Vagina (tissue), 2 donors: ENCODE measurements around the gene NOP58. TPM values are rescaled to one million over a fixed set of nuclear protein-coding genes. Genes with fewer than 3 reads are reported as not detected.

ENCODE experiments used
- DNase-seq, 2 donors: peaks; one replicate each; pipeline ENCODE4 v3.0.0-alpha.2; 2017; ENCODE audit errors: extremely low spot score in 2 of 2
- H3K27ac ChIP-seq: fragments of 200-600 bp; sonication (generic); one replicate; pipeline ENCODE4 v1.5.1; 2019
- H3K27me3 ChIP-seq: fragments of 200-600 bp; sonication (generic); one replicate; pipeline ENCODE4 v1.5.1; 2019
- H3K36me3 ChIP-seq, 2 donors: fragments of 200-600 bp; sonication (generic); one replicate each; pipeline ENCODE4 v1.5.1; 2017 to 2019
- H3K4me1 ChIP-seq: fragments of 200-600 bp; sonication (generic); one replicate; pipeline ENCODE4 v1.5.1; 2019
- H3K4me3 ChIP-seq, 2 donors: fragments of 200-600 bp; sonication (generic); 1 replicate in 1 of 2; 2 replicates in 1 of 2; pipeline ENCODE4 v1.5.1; 2016 to 2019
- H3K9me3 ChIP-seq: fragments of 200-600 bp; sonication (generic); one replicate; pipeline ENCODE4 v1.5.1; 2019
- CTCF ChIP-seq, 3 experiments: fragments of 450-650 bp in 2 of 3; fragments of 200-600 bp in 1 of 3; sonication (generic) in 1 of 3; IDR thresholded peaks; one replicate each; pipeline ENCODE4 v1.5.1; 2017 to 2019; ENCODE audit warnings: antibody characterized with exemption in 3 of 3, mild to moderate bottlenecking in 2 of 3, moderate library complexity in 2 of 3
- POLR2A ChIP-seq, 2 donors: fragments of 450-650 bp; IDR thresholded peaks; one replicate each; pipeline ENCODE4 v1.6.1; 2017; ENCODE audit warnings: antibody characterized with exemption in 2 of 2, mild to moderate bottlenecking in 2 of 2, moderate library complexity in 2 of 2
- POLR2AphosphoS5 ChIP-seq, 2 donors: sonication (generic); formaldehyde crosslinking; IDR thresholded peaks; one replicate each; pipeline ENCODE4 v1.9.0; 2017; ENCODE audit warnings: antibody characterized with exemption in 2 of 2, mild to moderate bottlenecking in 2 of 2, low read depth in 1 of 2; ENCODE audit not compliant: insufficient read depth in 1 of 2
- intact Hi-C: fragments of 100-400 bp; cut with DNase I; formaldehyde crosslinking; loops from one replicate; pipeline ENCODE4 v1.15.1; 2023
- total RNA-seq: library from RNA; depleted of rRNA; stranded (reverse); fragments of >200 nt; gene quantifications from one replicate; pipeline ENCODE4 v1.2.3, GENCODE V29; 2016

The NOP58 gene
- total RNA-seq, 1 donor from 2014 or later = 80.8 TPM

GRCh38 chr2:202289394-202290204, 24.0 kb downstream of the NOP58 start:
- no peaks in the 10 kb centered on the region for H3K27me3 ChIP-seq

GRCh38 chr2:202290316-202290715, 24.8 kb downstream of the NOP58 start:
- intact Hi-C loops = no loop called here
- Histone ChIP-seq H3K9me3 (no peaks in the 10 kb centered on the region), H3K4me3 (no peak overlapping the region), H3K36me3 (peaks cover 0 to 70% of the 10 kb centered on the region in 2 donors), H3K27ac (no peak overlapping the region), H3K4me1 (no peaks in the 10 kb centered on the region), H3K27me3 (no peaks in the 10 kb centered on the region)
- TF ChIP-seq CTCF (IDR thresholded peaks at IDR 0.05) (no peak), POLR2AphosphoS5 (IDR thresholded peaks at IDR 0.05; ENCODE audit: insufficient read depth in 1 of 2, low read depth in 1 of 2) (no peak), POLR2A (IDR thresholded peaks at IDR 0.05) (no peak)
- no peak for DNase-seq

More at GRCh38 chr2:202289394-202290204, 24.0 kb downstream of the NOP58 start:
- Histone ChIP-seq H3K27ac (no peak overlapping the region), H3K4me3 (no peak overlapping the region), H3K4me1 (no peaks in the 10 kb centered on the region), H3K36me3 (peaks cover 0 to 73% of the 10 kb centered on the region in 2 donors), H3K9me3 (no peaks in the 10 kb centered on the region)
- intact Hi-C loops = loop anchor here (5.0 kb wide), 1 partner anchor 793 kb away; no protein-coding TSS in a partner anchor
- TF ChIP-seq POLR2AphosphoS5 (IDR thresholded peaks at IDR 0.05; ENCODE audit: insufficient read depth in 1 of 2, low read depth in 1 of 2) (no peak), CTCF (IDR thresholded peaks at IDR 0.05) (no peak), POLR2A (IDR thresholded peaks at IDR 0.05) (no peak)
- no peak for DNase-seq

- no peaks in the 10 kb centered on the region for H3K9me3 ChIP-seq
- TF ChIP-seq POLR2A (IDR thresholded peaks at IDR 0.05) (no peak), CTCF (IDR thresholded peaks at IDR 0.05) (no peak)
- H3K27ac ChIP-seq = no peak overlapping the region
- no peak overlapping the region for H3K4me3 ChIP-seq
- peaks cover 0 to 71% of the 10 kb centered on the region in 2 donors for H3K36me3 ChIP-seq
- DNase-seq = no peak
- H3K27me3 ChIP-seq = no peaks in the 10 kb centered on the region
- H3K4me1 ChIP-seq = no peaks in the 10 kb centered on the region
- intact Hi-C loops = no loop called here
Measured at GRCh38 chr2:202290970-202291369, 25.4 kb downstream of the NOP58 start.

GRCh38 chr2:202299712-202300111, 34.1 kb downstream of the NOP58 start:
- Histone ChIP-seq H3K4me1 (no peaks in the 10 kb centered on the region), H3K4me3 (no peak overlapping the region), H3K27ac (no peak overlapping the region), H3K27me3 (no peaks in the 10 kb centered on the region), H3K36me3 (peaks cover 5 to 90% of the 10 kb centered on the region in 2 donors), H3K9me3 (no peaks in the 10 kb centered on the region)
- TF ChIP-seq POLR2A (IDR thresholded peaks at IDR 0.05) (no peak), POLR2AphosphoS5 (IDR thresholded peaks at IDR 0.05; ENCODE audit: insufficient read depth in 1 of 2, low read depth in 1 of 2) (no peak), CTCF (IDR thresholded peaks at IDR 0.05) (no peak)
- intact Hi-C loops = no loop called here
- no peak for DNase-seq

- Histone ChIP-seq H3K4me1 (no peaks in the 10 kb centered on the region), H3K27me3 (no peaks in the 10 kb centered on the region), H3K27ac (no peak overlapping the region), H3K4me3 (no peak overlapping the region), H3K9me3 (no peaks in the 10 kb centered on the region), H3K36me3 (peaks cover 5 to 61% of the 10 kb centered on the region in 2 donors)
- intact Hi-C loops = no loop called here
- no peak for DNase-seq
- TF ChIP-seq POLR2A (IDR thresholded peaks at IDR 0.05) = no peak
- no peak for TF ChIP-seq CTCF (IDR thresholded peaks at IDR 0.05)
- no peak for TF ChIP-seq POLR2AphosphoS5 (IDR thresholded peaks at IDR 0.05; ENCODE audit: insufficient read depth in 1 of 2, low read depth in 1 of 2)
Measured at GRCh38 chr2:202306034-202306433, 40.5 kb downstream of the NOP58 start.
